DOHH2 (cell line): Measurements from ENCODE around the gene ADCY3.

Experiments used
- H3F3A ChIP-seq: fragments of 200-600 bp; sonication (generic), shearing (Covaris generic); 2 replicates; pipeline ENCODE4 v1.6.0; 2016; ENCODE audit warnings: antibody characterized with exemption, mild to moderate bottlenecking; ENCODE audit not compliant: control insufficient read depth, insufficient read depth
- H3K27ac ChIP-seq: fragments of 200-600 bp; sonication (generic); 2 replicates; pipeline ENCODE4 v1.5.1; 2014; ENCODE audit warnings: low read depth, mild to moderate bottlenecking, low read length, moderate library complexity
- H3K27me3 ChIP-seq: fragments of 200-600 bp; sonication (generic); 2 replicates; pipeline ENCODE4 v1.6.1; 2014; ENCODE audit warnings: mild to moderate bottlenecking, low read length, mixed read lengths; ENCODE audit not compliant: control insufficient read depth
- H3K36me3 ChIP-seq: fragments of 200-600 bp; sonication (generic); 2 replicates; pipeline ENCODE4 v1.6.1; 2014; ENCODE audit warnings: mild to moderate bottlenecking, low read length, moderate library complexity, mixed read lengths; ENCODE audit not compliant: control insufficient read depth
- H3K4me1 ChIP-seq: fragments of 200-600 bp; sonication (generic); 2 replicates; pipeline ENCODE4 v1.6.1; 2014; ENCODE audit warnings: mild to moderate bottlenecking, low read length, mixed read lengths; ENCODE audit not compliant: control insufficient read depth
- H3K4me2 ChIP-seq: fragments of 200-600 bp; sonication (generic); 2 replicates; pipeline ENCODE4 v1.6.0; 2014; ENCODE audit warnings: mild to moderate bottlenecking, low read length, moderate library complexity
- H3K4me3 ChIP-seq: fragments of 200-600 bp; sonication (generic); 2 replicates; pipeline ENCODE4 v1.5.1; 2014; ENCODE audit warnings: mild to moderate bottlenecking, low read length, mixed read lengths
- H3K79me2 ChIP-seq: fragments of 200-600 bp; sonication (generic); 2 replicates; pipeline ENCODE4 v1.6.1; 2014; ENCODE audit warnings: mild to moderate bottlenecking, low read length, mixed read lengths; ENCODE audit not compliant: control insufficient read depth
- H3K9me2 ChIP-seq: fragments of 200-600 bp; sonication (generic); replicated peaks from 2 replicates; pipeline ENCODE4 v1.6.1; 2014; ENCODE audit warnings: mild to moderate bottlenecking, low read length, mixed read lengths; ENCODE audit not compliant: control insufficient read depth
- H3K9me3 ChIP-seq: fragments of 200-600 bp; sonication (generic); 2 replicates; pipeline ENCODE4 v1.6.1; 2014; ENCODE audit warnings: antibody characterized with exemption, low read length, mixed read lengths; ENCODE audit not compliant: control insufficient read depth, insufficient read depth
- H4K20me1 ChIP-seq: fragments of 200-600 bp; sonication (generic); 2 replicates; pipeline ENCODE4 v1.6.0; 2014; ENCODE audit warnings: low read depth, mild to moderate bottlenecking, antibody characterized with exemption, low read length, moderate library complexity; ENCODE audit not compliant: control insufficient read depth, insufficient read depth
- CTCF ChIP-seq: fragments of 200-600 bp; sonication (generic); IDR thresholded peaks from one replicate; pipeline ENCODE4 v1.5.1; 2014; ENCODE audit warnings: antibody characterized with exemption, mild to moderate bottlenecking, low read depth, low read length; ENCODE audit not compliant: poor library complexity, severe bottlenecking
- EZH2phosphoT487 ChIP-seq: fragments of 200-600 bp; sonication (generic); IDR thresholded peaks from 2 replicates; pipeline ENCODE4 v1.6.1; 2017; ENCODE audit warnings: borderline replicate concordance, mild to moderate bottlenecking, antibody characterized with exemption, low read length, moderate library complexity, mixed read lengths

Gene ADCY3

GRCh38 chr2:24945907-24946306 is 25.9 kb upstream of the ADCY3 start:
- Histone ChIP-seq H3F3A (peaks cover 2% of the 10 kb centered on the region; the same call in 1 of the 2 replicates), H3K4me1 (no peaks in the 10 kb centered on the region), H3K9me2 (no peaks in the 10 kb centered on the region), H3K4me3 (no peak overlapping the region), H3K36me3 (peaks cover 50% of the 10 kb centered on the region), H3K27me3 (no peaks in the 10 kb centered on the region), H3K79me2 (no peaks in the 10 kb centered on the region), H3K9me3 (no peaks in the 10 kb centered on the region), H3K27ac (no peak overlapping the region), H3K4me2 (no peak overlapping the region), H4K20me1 (no peaks in the 10 kb centered on the region)
- TF ChIP-seq EZH2phosphoT487 (no peak), CTCF (no peak)

- no peaks in the 10 kb centered on the region for H3K79me2 ChIP-seq
- no peak overlapping the region for H3K27ac ChIP-seq
- H4K20me1 ChIP-seq, result no peaks in the 10 kb centered on the region
- H3K4me1 ChIP-seq, result no peaks in the 10 kb centered on the region
- H3K27me3 ChIP-seq, result no peaks in the 10 kb centered on the region
- H3K4me2 ChIP-seq, result no peak overlapping the region
- TF ChIP-seq EZH2phosphoT487 (no peak), CTCF (no peak)
- no peaks in the 10 kb centered on the region for H3K9me3 ChIP-seq
- no peak overlapping the region for H3K4me3 ChIP-seq
- H3F3A ChIP-seq, result peaks cover 2% of the 10 kb centered on the region; the same call in 1 of the 2 replicates
- peaks cover 35% of the 10 kb centered on the region for H3K36me3 ChIP-seq
- H3K9me2 ChIP-seq, result no peaks in the 10 kb centered on the region
Measured at GRCh38 chr2:24943427-24944053, 23.5 kb upstream of the ADCY3 start.

GRCh38 chr2:24939353-24939752 is 19.3 kb upstream of the ADCY3 start:
- Histone ChIP-seq H3F3A (peaks cover 2% of the 10 kb centered on the region; the same call in 1 of the 2 replicates), H4K20me1 (no peaks in the 10 kb centered on the region), H3K4me2 (no peak overlapping the region)

More at GRCh38 chr2:24939353-24939752, 19.3 kb upstream of the ADCY3 start:
- no peak for TF ChIP-seq CTCF
- no peak for TF ChIP-seq EZH2phosphoT487
- no peaks in the 10 kb centered on the region for H3K79me2 ChIP-seq
- no peaks in the 10 kb centered on the region for H3K9me3 ChIP-seq
- H3K4me3 ChIP-seq, result no peak overlapping the region
- H3K27ac ChIP-seq, result no peak overlapping the region
- H3K36me3 ChIP-seq, result peaks cover 4% of the 10 kb centered on the region; the same call in 1 of the 2 replicates
- H3K27me3 ChIP-seq, result no peaks in the 10 kb centered on the region
- no peaks in the 10 kb centered on the region for H3K4me1 ChIP-seq
- H3K9me2 ChIP-seq, result no peaks in the 10 kb centered on the region
